SU-DHL-6 (cell line): ENCODE data around the gene SMURF2.

ENCODE experiments used
- EZH2phosphoT487 ChIP-seq: fragments of 200-600 bp; sonication (generic), shearing (Covaris generic); conservative IDR thresholded peaks from 2 replicates; pipeline ENCODE4 v1.6.1; 2018; ENCODE audit warnings: mild to moderate bottlenecking, antibody characterized with exemption, low read length, moderate library complexity, mixed read lengths
- TF ChIP-seq, protein P1 (sequence below): fragments of 200-600 bp; sonication (generic); IDR thresholded peaks from one replicate; pipeline ENCODE4 v1.5.1; 2017; ENCODE audit warnings: antibody characterized with exemption, mild to moderate bottlenecking, low read length, moderate library complexity; ENCODE audit not compliant: insufficient read depth, poor library complexity, severe bottlenecking

GRCh38 chr17:64572682-64573154 lies 89.4 kb downstream of the SMURF2 start:
- TF ChIP-seq, protein P1, sequence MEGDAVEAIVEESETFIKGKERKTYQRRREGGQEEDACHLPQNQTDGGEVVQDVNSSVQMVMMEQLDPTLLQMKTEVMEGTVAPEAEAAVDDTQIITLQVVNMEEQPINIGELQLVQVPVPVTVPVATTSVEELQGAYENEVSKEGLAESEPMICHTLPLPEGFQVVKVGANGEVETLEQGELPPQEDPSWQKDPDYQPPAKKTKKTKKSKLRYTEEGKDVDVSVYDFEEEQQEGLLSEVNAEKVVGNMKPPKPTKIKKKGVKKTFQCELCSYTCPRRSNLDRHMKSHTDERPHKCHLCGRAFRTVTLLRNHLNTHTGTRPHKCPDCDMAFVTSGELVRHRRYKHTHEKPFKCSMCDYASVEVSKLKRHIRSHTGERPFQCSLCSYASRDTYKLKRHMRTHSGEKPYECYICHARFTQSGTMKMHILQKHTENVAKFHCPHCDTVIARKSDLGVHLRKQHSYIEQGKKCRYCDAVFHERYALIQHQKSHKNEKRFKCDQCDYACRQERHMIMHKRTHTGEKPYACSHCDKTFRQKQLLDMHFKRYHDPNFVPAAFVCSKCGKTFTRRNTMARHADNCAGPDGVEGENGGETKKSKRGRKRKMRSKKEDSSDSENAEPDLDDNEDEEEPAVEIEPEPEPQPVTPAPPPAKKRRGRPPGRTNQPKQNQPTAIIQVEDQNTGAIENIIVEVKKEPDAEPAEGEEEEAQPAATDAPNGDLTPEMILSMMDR = no peak
- no peak for TF ChIP-seq EZH2phosphoT487
